ENCODE results near the gene CDK5RAP1. TPM values are rescaled to one million over a fixed set of nuclear protein-coding genes. Genes with fewer than 3 reads are reported as not detected.

Gene CDK5RAP1
- total and polyA plus RNA-seq, 10 donors = 21.3 to 93.0 (median 33.7) TPM

DNA sequence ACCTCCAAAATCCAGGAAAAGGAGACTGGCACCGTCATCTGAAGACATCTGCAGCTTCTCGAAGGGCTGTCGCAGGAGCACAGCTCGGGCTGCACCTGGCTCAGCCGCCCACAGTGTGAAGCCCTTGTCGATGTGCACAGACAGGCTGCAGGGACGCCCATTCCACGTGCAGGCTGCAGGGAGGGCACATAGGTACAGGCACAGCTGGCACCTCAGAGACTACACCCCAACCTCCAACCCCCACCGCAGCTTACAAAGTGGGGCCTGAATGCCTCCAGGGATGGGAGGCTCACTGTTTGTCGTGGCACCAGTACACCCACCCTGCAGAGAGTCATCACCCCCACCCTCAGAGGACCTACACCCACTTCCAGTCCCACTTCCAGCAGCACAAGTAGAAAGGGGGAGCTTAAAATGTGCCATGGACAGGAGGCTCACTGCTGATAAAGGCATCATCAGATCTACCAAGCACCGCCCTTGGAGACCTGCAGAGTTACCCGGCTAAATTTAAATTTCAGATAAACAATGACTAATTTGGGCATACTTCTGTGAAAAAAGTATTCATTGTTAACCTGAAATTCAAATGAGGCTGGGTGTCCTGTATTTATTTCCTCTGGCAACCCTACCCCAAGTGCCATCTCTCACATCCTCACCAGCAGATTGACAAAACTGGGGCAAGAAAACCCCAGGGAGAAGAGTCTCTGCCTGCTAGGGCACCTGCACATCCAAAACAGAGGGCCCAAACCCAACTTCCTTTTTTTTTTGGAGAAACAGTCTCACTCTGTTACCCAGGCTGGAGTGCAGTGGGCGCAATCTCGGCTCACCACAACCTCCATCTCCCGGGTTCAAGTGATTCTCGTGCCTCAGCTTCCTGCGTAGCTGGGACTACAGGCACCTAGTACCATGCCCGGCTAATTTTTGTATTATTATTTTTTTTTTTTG, 7.7 kb upstream of the CDK5RAP1 start:
- Histone ChIP-seq H3K27ac (peak overlapping the region in 5 of 8 donors; percentile 15 to 74 (median 59)), H3K9me3 (no peaks in the 10 kb centered on the region), H3K4me3 (no peak overlapping the region), H3K36me3 (peaks cover 0 to 65% (median 8%) of the 10 kb centered on the region in 6 donors), H3K27me3 (replicated peaks in 1 of 7) (no peaks in the 10 kb centered on the region), H3K4me1 (peaks cover 0 to 24% (median 18%) of the 10 kb centered on the region in 6 donors)
- no peak for DNase-seq
- intact Hi-C loops (cut with DNase I; ENCODE audit: low total_unique reads) = no loop called here
- 53 to 71% (median 65%) methylated on average over 10 to 18 of the region's 18 CpGs for WGBS, 5 donors
- TF ChIP-seq POLR2AphosphoS5 (IDR thresholded peaks at IDR 0.05) (peak; percentile 14 to 58 (median 38)), POLR2A (IDR thresholded peaks at IDR 0.05) (no peak), CTCF (IDR thresholded peaks at IDR 0.05 in 8 of 11, conservative IDR thresholded peaks at IDR 0.05 in 3 of 11) (no peak)

- Histone ChIP-seq H3K27me3 (replicated peaks in 1 of 7) (no peaks in the 10 kb centered on the region), H3K36me3 (peaks cover 0 to 65% (median 8%) of the 10 kb centered on the region in 6 donors), H3K9me3 (no peaks in the 10 kb centered on the region), H3K27ac (peak overlapping the region in 5 of 8 donors; percentile 15 to 74 (median 59)), H3K4me1 (peaks cover 0 to 24% (median 18%) of the 10 kb centered on the region in 6 donors), H3K4me3 (no peak overlapping the region)
- TF ChIP-seq POLR2A (IDR thresholded peaks at IDR 0.05) (no peak), POLR2AphosphoS5 (IDR thresholded peaks at IDR 0.05) (no peak), CTCF (IDR thresholded peaks at IDR 0.05 in 8 of 11, conservative IDR thresholded peaks at IDR 0.05 in 3 of 11) (no peak)
- 78 to 95% (median 90%) methylated on average over 7 to 12 of the region's 12 CpGs for WGBS, 5 donors
- no peak for DNase-seq
- intact Hi-C loops (cut with DNase I; ENCODE audit: low total_unique reads) = no loop called here
These were observed 7.0 kb upstream of the CDK5RAP1 start for GRCh38 chr20:33408313-33408712.

DNA sequence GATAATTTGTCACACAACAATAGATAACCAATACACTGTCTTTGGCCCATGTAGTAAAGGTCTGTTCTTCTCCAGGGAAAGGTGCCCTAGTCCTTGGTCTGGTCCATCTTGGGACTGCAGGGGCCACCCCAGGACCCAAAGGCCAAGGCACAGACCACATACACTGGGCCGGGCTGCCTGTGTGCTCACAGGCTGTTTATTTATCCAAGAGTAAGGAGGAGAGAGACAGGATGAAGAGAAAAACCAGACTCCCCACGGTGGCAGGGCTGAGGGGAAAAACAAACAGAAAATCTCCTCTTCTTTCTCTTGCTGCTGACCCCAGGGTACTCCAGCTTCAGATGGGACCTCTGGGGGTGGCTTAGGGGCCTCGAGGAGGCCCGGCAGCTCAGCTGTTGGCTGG, 6.5 kb upstream of the CDK5RAP1 start:
- TF ChIP-seq POLR2AphosphoS5 (IDR thresholded peaks at IDR 0.05) (no peak), POLR2A (IDR thresholded peaks at IDR 0.05) (no peak), CTCF (IDR thresholded peaks at IDR 0.05 in 8 of 11, conservative IDR thresholded peaks at IDR 0.05 in 3 of 11) (no peak)
- Histone ChIP-seq H3K4me1 (peaks cover 0 to 27% (median 18%) of the 10 kb centered on the region in 6 donors), H3K36me3 (peaks cover 0 to 64% (median 8%) of the 10 kb centered on the region in 6 donors), H3K4me3 (no peak overlapping the region), H3K9me3 (no peaks in the 10 kb centered on the region), H3K27ac (peak overlapping the region in 4 of 8 donors; percentile 44 to 74 (median 64)), H3K27me3 (replicated peaks in 1 of 7) (no peaks in the 10 kb centered on the region)
- no peak for DNase-seq
- intact Hi-C loops (cut with DNase I; ENCODE audit: low total_unique reads) = no loop called here
- 58 to 79% (median 75%) methylated on average over 4 of the region's 4 CpGs for WGBS, 5 donors

DNA sequence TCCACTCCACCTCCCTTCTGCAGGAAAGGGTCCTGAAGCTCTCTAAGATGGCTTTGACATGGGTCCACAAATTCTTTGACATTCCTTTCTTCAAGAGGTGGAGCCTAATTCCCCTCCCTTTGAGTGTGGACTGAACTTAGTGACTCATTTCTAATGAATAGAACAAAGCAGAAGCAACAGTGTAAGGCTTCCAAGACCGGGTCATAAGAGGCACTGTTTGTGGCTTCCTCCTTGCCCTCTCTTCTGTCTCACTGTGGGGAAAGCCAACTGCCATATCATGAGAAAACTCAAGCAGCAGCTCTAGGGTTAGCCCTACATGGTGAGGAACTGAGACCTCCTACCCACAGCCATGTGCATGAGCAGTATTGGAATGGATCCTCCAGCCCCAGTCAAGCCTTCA, 5.9 kb upstream of the CDK5RAP1 start:
- Histone ChIP-seq H3K4me1 (peaks cover 3 to 32% (median 22%) of the 10 kb centered on the region in 6 donors), H3K36me3 (peaks cover 0 to 59% (median 5%) of the 10 kb centered on the region in 6 donors), H3K27me3 (replicated peaks in 1 of 7) (no peaks in the 10 kb centered on the region), H3K9me3 (no peaks in the 10 kb centered on the region), H3K4me3 (no peak overlapping the region), H3K27ac (no peak overlapping the region)
- WGBS, 5 donors = 36 to 80% (median 50%) methylated on average over 1 of the region's 1 CpG
- DNase-seq = no peak
- intact Hi-C loops (cut with DNase I; ENCODE audit: low total_unique reads) = no loop called here
- TF ChIP-seq POLR2AphosphoS5 (IDR thresholded peaks at IDR 0.05) (no peak), CTCF (IDR thresholded peaks at IDR 0.05 in 8 of 11, conservative IDR thresholded peaks at IDR 0.05 in 3 of 11) (no peak), POLR2A (IDR thresholded peaks at IDR 0.05) (no peak)

All from spleen (tissue), 11 donors.